HCT116 (cell line): ENCODE measurements around the gene MT2A. TPM values are rescaled to one million over a fixed set of nuclear protein-coding genes. Genes with fewer than 3 reads are reported as not detected.

Experiments used
- ATAC-seq: fragments of 200-7000 bp; cut with Tn5 transposase; 2 replicates; pipeline ENCODE4 v1.9.1; 2020; ENCODE audit warnings: mild to moderate bottlenecking, moderate library complexity
- BruUV-seq: library from RNA; stranded (reverse); fragments of 400-500 nt; replicated peaks from 2 replicates; lab custom pipeline; 2021; lab: Mats Ljungman, UMichigan
- CTCF ChIA-PET: fragments of 300-600 bp; sonication (Branson Sonifier 250); formaldehyde crosslinking; loops from one replicate; lab custom pipeline; 2021; ENCODE audit warnings: antibody characterized with exemption; lab: Charles Lee
- POLR2A ChIA-PET: fragments of 300-600, 350-600 bp; sonication (Branson Sonifier 250); formaldehyde crosslinking; loops from one replicate; lab custom pipeline; 2021; ENCODE audit warnings: antibody characterized with exemption; lab: Charles Lee
- RAD21 ChIA-PET, 2 experiments: fragments of 300-600 bp; sonication (Branson Sonifier 250); formaldehyde crosslinking; loops; one replicate each; lab custom pipeline; 2023; ENCODE audit warnings: low total read pairs in 2 of 2; ENCODE audit not compliant: uncharacterized antibody in 2 of 2, unreplicated experiment in 2 of 2, low non-redundant PET in 1 of 2; lab: Charles Lee
- DNase-seq: peaks from one replicate; pipeline ENCODE4 v3.0.0-alpha.2; 2010; ENCODE audit warnings: low read depth, low spot score
- H2AFZ ChIP-seq: fragments of 200-600 bp; shearing (Covaris generic), sonication (generic); 2 replicates; pipeline ENCODE4 v1.6.1; 2017; ENCODE audit warnings: low read depth, mixed run types, mixed read lengths, antibody characterized with exemption, low read length; ENCODE audit not compliant: poor library complexity, severe bottlenecking
- H3K27ac ChIP-seq: 2 replicates; pipeline ENCODE4 v1.5.1; 2012; ENCODE audit warnings: low read depth, low read length
- H3K27me3 ChIP-seq: fragments of 200-600 bp; sonication (generic); 2 replicates; pipeline ENCODE4 v1.6.1; 2016; ENCODE audit warnings: mixed run types, low read length, mixed read lengths; ENCODE audit not compliant: insufficient read depth
- H3K36me3 ChIP-seq, 2 experiments: fragments of 200-500 bp in 1 of 2; fragments of 200-600 bp in 1 of 2; sonication (Bioruptor generic) in 1 of 2; sonication (generic) in 1 of 2; 2 replicates each; pipeline versions ENCODE4 v1.5.1 to v1.6.1; 2014 to 2016; ENCODE audit warnings: low read length in 2 of 2, inconsistent platforms in 1 of 2, mixed read lengths in 1 of 2, mixed run types in 1 of 2; ENCODE audit not compliant: insufficient read depth in 2 of 2, control insufficient read depth in 1 of 2
- H3K4me1 ChIP-seq, 2 experiments: fragments of 200-600 bp in 1 of 2; sonication (generic) in 1 of 2; 2 replicates each; pipeline versions ENCODE4 v1.5.1 to v1.6.1; 2012 to 2017; ENCODE audit warnings: low read length in 2 of 2, inconsistent platforms in 1 of 2, mild to moderate bottlenecking in 1 of 2, mixed read lengths in 1 of 2, mixed run types in 1 of 2, moderate library complexity in 1 of 2; ENCODE audit not compliant: insufficient read depth in 2 of 2, control insufficient read depth in 1 of 2
- H3K4me2 ChIP-seq: fragments of 200-600 bp; sonication (generic); 2 replicates; pipeline ENCODE4 v1.6.1; 2017; ENCODE audit warnings: mixed run types, low read length, mixed read lengths
- H3K4me3 ChIP-seq, 2 experiments: fragments of 200-600 bp in 1 of 2; sonication (generic) in 1 of 2; replicated peaks in 1 of 2; 2 replicates each; pipeline ENCODE4 v1.5.1; 2011 to 2016; ENCODE audit warnings: low read length in 2 of 2, control low read depth in 1 of 2, low read depth in 1 of 2, mild to moderate bottlenecking in 1 of 2, mixed read lengths in 1 of 2, mixed run types in 1 of 2
- H3K79me2 ChIP-seq: fragments of 200-600 bp; sonication (generic); 2 replicates; pipeline ENCODE4 v1.6.1; 2017; ENCODE audit warnings: mild to moderate bottlenecking, mixed run types, low read length, moderate library complexity, mixed read lengths; ENCODE audit not compliant: insufficient read depth
- H3K9ac ChIP-seq: fragments of 200-600 bp; sonication (generic); 2 replicates; pipeline ENCODE4 v1.6.1; 2016; ENCODE audit warnings: low read length, mixed read lengths
- H3K9me2 ChIP-seq: fragments of 200-600 bp; sonication (generic), shearing (Covaris generic); 2 replicates; pipeline ENCODE4 v1.6.1; 2017; ENCODE audit warnings: mixed run types, mild to moderate bottlenecking, moderate library complexity; ENCODE audit not compliant: insufficient read depth
- H3K9me3 ChIP-seq, 2 experiments: fragments of 200-500 bp in 1 of 2; fragments of 200-600 bp in 1 of 2; sonication (Bioruptor generic) in 1 of 2; sonication (generic) in 1 of 2; 2 replicates each; pipeline ENCODE4 v1.6.1; 2014 to 2017; ENCODE audit warnings: low read length in 2 of 2, mixed read lengths in 2 of 2, inconsistent platforms in 1 of 2, low read depth in 1 of 2, mild to moderate bottlenecking in 1 of 2, mixed run types in 1 of 2, moderate library complexity in 1 of 2; ENCODE audit not compliant: control insufficient read depth in 1 of 2, insufficient read depth in 1 of 2
- H4K20me1 ChIP-seq: fragments of 200-600 bp; sonication (generic), shearing (Covaris generic); 2 replicates; pipeline ENCODE4 v1.6.1; 2017; ENCODE audit warnings: mixed run types, mild to moderate bottlenecking, moderate library complexity; ENCODE audit not compliant: insufficient read depth
- POLR2A ChIP-seq: IDR thresholded peaks from 2 replicates; pipeline ENCODE4 v1.7.0; 2011; ENCODE audit warnings: borderline replicate concordance; ENCODE audit not compliant: insufficient read depth, insufficient read length; ENCODE audit errors: extremely low read depth
- POLR2AphosphoS5 ChIP-seq: IDR thresholded peaks from 2 replicates; pipeline ENCODE4 v1.6.1; 2011; ENCODE audit warnings: mild to moderate bottlenecking, low read depth, low read length, moderate library complexity
- TCF7L2 ChIP-seq: IDR thresholded peaks from 2 replicates; pipeline ENCODE4 v1.7.0; 2011; ENCODE audit warnings: borderline replicate concordance, inconsistent platforms; ENCODE audit not compliant: insufficient read depth, insufficient read length; ENCODE audit errors: extremely low read depth
- YY1 ChIP-seq: IDR thresholded peaks from 2 replicates; pipeline ENCODE4 v1.6.1; 2011; ENCODE audit warnings: low read length, low read depth, moderate library complexity, mild to moderate bottlenecking; ENCODE audit not compliant: insufficient replicate concordance; ENCODE audit errors: extremely low read depth
- ZFX ChIP-seq: fragments of 450-650 bp; IDR thresholded peaks from 2 replicates; pipeline ENCODE4 v1.6.1; 2017
- intact Hi-C: fragments of 100-400 bp; cut with micrococcal nuclease; formaldehyde crosslinking; loops from 2 replicates; pipeline ENCODE4 v1.10.0; 2022
- total RNA-seq: library from RNA; stranded (reverse); gene quantifications from one replicate; pipeline ENCODE4 v1.2.1, GENCODE V29; 2021; ENCODE audit not compliant: unreplicated experiment

Gene MT2A
- total RNA-seq, 1 experiment from 2014 or later = 710 TPM

DNA sequence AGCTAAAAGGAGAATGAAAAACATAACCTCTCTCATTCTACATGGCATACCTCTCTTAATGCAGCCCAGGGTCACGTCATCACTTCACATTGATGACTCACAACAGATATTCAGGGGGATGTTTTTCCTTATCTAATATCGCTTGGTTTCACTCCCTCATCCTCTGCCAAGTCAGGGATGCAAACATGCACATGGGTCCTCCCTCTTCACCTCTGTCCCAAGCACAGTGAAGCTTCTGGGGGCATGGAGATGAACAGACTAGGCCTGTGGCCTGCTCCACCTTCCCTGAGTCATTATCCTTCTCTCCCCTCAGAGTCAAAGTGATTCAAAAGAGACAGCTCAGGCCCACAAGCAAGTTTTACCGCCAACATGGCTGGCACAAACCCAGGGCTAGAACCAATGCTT, 2.3 kb upstream of the MT2A start:
- peaks cover 14% of the 10 kb centered on the region for H3K79me2 ChIP-seq
- peaks cover 48 to 65% of the 10 kb centered on the region in 2 experiments for H3K4me1 ChIP-seq
- TF ChIP-seq POLR2AphosphoS5 (no peak), ZFX (peak; percentile 59)
- ChIA-PET RAD21 (interaction anchor here (1.2 to 2.0 kb wide), 4 partner anchors 19 to 96 kb away, joined by 3 to 7 read pairs (median 5); partner anchors contain the start of gene MT1E (in 2 of the 2)), POLR2A (interaction anchor here (3.9 to 16.1 kb wide), 2 partner anchors 19 to 95 kb away, joined by 14 to 344 read pairs; partner anchors contain the start of gene MT1E), CTCF (interaction anchor here (1.0 to 5.3 kb wide), 5 partner anchors 19 to 183 kb away, joined by 3 to 65 read pairs (median 4); partner anchors contain the start of gene MT1E)
- no peak for ATAC-seq
- peak overlapping the region in 1 of 2 experiments; percentile 85; a peak in 2 of 4 replicates for H3K4me3 ChIP-seq
- H3K9me2 ChIP-seq = no peaks in the 10 kb centered on the region
- H2AFZ ChIP-seq = no peak overlapping the region
- peak; percentile 48 for DNase-seq
- H3K36me3 ChIP-seq = no peaks in the 10 kb centered on the region
- H4K20me1 ChIP-seq = no peaks in the 10 kb centered on the region
- peak overlapping the region; percentile 91 for H3K9ac ChIP-seq
- intact Hi-C loops = loop anchor here (2.0 kb wide), 1 partner anchor 49 kb away; no protein-coding TSS in a partner anchor
- no peaks in the 10 kb centered on the region for H3K27me3 ChIP-seq
- peak overlapping the region; percentile 95 for H3K4me2 ChIP-seq
- H3K27ac ChIP-seq = peak overlapping the region; percentile 96
- BruUV-seq = no TSS peak
- H3K9me3 ChIP-seq = no peaks in the 10 kb centered on the region

DNA sequence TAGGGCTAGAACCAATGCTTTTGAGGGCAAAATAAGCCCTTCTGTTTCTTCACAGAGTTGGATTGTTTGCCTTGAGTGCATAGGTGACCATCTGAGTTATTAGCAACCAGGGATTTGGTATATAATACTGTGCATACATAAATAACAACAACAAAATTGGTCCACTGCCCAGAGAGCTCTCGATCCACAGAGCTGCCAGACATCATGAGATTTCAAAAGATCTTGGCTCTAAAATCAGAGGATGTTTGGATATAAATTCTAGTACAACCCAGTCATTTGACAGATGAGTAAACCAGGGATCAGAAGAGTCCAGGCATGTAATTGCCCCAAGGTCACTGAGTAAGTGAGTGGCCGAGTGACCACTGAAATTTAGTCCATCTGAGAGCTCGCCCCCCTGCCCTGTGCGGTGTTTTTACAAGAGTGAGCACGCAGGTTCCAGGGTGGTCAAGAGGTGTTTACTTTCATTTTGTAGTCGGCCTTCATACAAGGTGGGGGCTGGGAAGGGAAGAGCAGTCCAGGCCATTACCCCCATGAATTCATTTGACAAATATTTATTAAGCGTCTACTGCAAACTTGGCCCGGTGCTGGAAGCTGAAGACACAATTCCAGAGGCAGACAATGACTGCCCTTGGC, 1.8 kb upstream of the MT2A start:
- ChIA-PET POLR2A (interaction anchor here (0.8 to 16.1 kb wide), 4 partner anchors 11 to 95 kb away, joined by 3 to 344 read pairs (median 10); partner anchors contain the start of gene MT1E), CTCF (interaction anchor here (1.0 to 5.3 kb wide), 5 partner anchors 19 to 183 kb away, joined by 3 to 65 read pairs (median 4); partner anchors contain the start of gene MT1E), RAD21 (interaction anchor here (1.2 to 2.0 kb wide), 3 partner anchors 19 to 95 kb away, joined by 4 to 7 read pairs (median 6); partner anchors contain the start of gene MT1E (in 2 of the 2))
- Histone ChIP-seq H3K27me3 (no peaks in the 10 kb centered on the region), H3K9me2 (no peaks in the 10 kb centered on the region), H3K9ac (peak overlapping the region; percentile 91), H3K4me2 (peak overlapping the region; percentile 95), H2AFZ (no peak overlapping the region), H3K9me3 (no peaks in the 10 kb centered on the region), H3K79me2 (peaks cover 14% of the 10 kb centered on the region), H3K36me3 (no peaks in the 10 kb centered on the region), H4K20me1 (no peaks in the 10 kb centered on the region), H3K4me3 (peak overlapping the region; percentile 63 to 85), H3K27ac (peak overlapping the region; percentile 96), H3K4me1 (peaks cover 53 to 70% of the 10 kb centered on the region in 2 experiments)
- TF ChIP-seq POLR2A (peak; percentile 43), YY1 (no peak), TCF7L2 (peak; percentile 47)
- peak; percentile 17 for ATAC-seq
- intact Hi-C loops = loop anchor here (2.0 kb wide), 1 partner anchor 48 kb away; no protein-coding TSS in a partner anchor
- peak; percentile 63 for DNase-seq
- no TSS peak for BruUV-seq
